ENCODE data around the gene YBX2.

- no peak for TF ChIP-seq CTCF (IDR thresholded peaks at IDR 0.05; ENCODE audit: insufficient read depth, low read length)
- TF ChIP-seq POLR2AphosphoS5 (IDR thresholded peaks at IDR 0.05; ENCODE audit: low read depth): no peak
- no peak for TF ChIP-seq REST (IDR thresholded peaks at IDR 0.05; ENCODE audit: insufficient replicate concordance, low read depth)
Observed at GRCh38 chr17:7336240-7337175, 42.1 kb upstream of the YBX2 start, which contains the start of gene ACAP1.

All from HL-60 (cell line).